Measurements from ENCODE around the gene YAF2.

GRCh38 chr12:42260518-42260917, 22.5 kb upstream of the YAF2 start:
- TF ChIP-seq EZH2 (IDR thresholded peaks at IDR 0.05) (no peak), EZH2phosphoT487 (IDR thresholded peaks at IDR 0.05) (no peak)
- TF ChIP-seq, protein P1, sequence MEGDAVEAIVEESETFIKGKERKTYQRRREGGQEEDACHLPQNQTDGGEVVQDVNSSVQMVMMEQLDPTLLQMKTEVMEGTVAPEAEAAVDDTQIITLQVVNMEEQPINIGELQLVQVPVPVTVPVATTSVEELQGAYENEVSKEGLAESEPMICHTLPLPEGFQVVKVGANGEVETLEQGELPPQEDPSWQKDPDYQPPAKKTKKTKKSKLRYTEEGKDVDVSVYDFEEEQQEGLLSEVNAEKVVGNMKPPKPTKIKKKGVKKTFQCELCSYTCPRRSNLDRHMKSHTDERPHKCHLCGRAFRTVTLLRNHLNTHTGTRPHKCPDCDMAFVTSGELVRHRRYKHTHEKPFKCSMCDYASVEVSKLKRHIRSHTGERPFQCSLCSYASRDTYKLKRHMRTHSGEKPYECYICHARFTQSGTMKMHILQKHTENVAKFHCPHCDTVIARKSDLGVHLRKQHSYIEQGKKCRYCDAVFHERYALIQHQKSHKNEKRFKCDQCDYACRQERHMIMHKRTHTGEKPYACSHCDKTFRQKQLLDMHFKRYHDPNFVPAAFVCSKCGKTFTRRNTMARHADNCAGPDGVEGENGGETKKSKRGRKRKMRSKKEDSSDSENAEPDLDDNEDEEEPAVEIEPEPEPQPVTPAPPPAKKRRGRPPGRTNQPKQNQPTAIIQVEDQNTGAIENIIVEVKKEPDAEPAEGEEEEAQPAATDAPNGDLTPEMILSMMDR (IDR thresholded peaks at IDR 0.05): no peak
